Endothelial cell of umbilical vein (primary cell): ENCODE measurements around the gene GSN. TPM values are rescaled to one million over a fixed set of nuclear protein-coding genes. Genes with fewer than 3 reads are reported as not detected.

Source experiments
- BruUV-seq: library from RNA; stranded (reverse); fragments of 400-500 nt; replicated peaks from 2 replicates; lab custom pipeline; 2021; lab: Mats Ljungman, UMichigan
- CTCF ChIA-PET: fragments of 300-600, 350-600 bp; sonication (Branson Sonifier 250); formaldehyde crosslinking; loops from one replicate; lab custom pipeline; 2021; ENCODE audit warnings: antibody characterized with exemption, inconsistent platforms; lab: Charles Lee
- POLR2A ChIA-PET: fragments of 300-600, 350-600 bp; sonication (Branson Sonifier 250); formaldehyde crosslinking; loops from one replicate; lab custom pipeline; 2021; ENCODE audit warnings: antibody characterized with exemption, inconsistent platforms; lab: Charles Lee
- DNase-seq: peaks from one replicate; pipeline ENCODE4 v3.0.0-alpha.2; 2011; ENCODE audit warnings: low read depth, low spot score
- FAIRE-seq: peaks from 2 replicates; lab custom pipeline; 2011; peaks lifted over from hg19 to GRCh38; lab: Jason Lieb, UNC
- H2AFZ ChIP-seq: 2 replicates; pipeline ENCODE4 v1.6.0; 2012; ENCODE audit warnings: low read depth, low read length, control low read depth, inconsistent platforms
- H3K27ac ChIP-seq: 2 replicates; pipeline ENCODE4 v1.5.1; 2011; ENCODE audit warnings: low read depth, mild to moderate bottlenecking, control low read depth, low read length, moderate library complexity; ENCODE audit not compliant: insufficient read depth
- H3K27me3 ChIP-seq, 2 experiments: 2 replicates each; pipeline versions ENCODE4 v1.6.0 to v1.6.1; 2011; ENCODE audit warnings: low read length in 2 of 2, mixed read lengths in 1 of 2; ENCODE audit not compliant: control insufficient read depth in 2 of 2, insufficient read depth in 2 of 2
- H3K36me3 ChIP-seq, 2 experiments: 2 replicates in 1 of 2; 3 replicates in 1 of 2; pipeline ENCODE4 v1.5.1; 2011; ENCODE audit warnings: low read length in 2 of 2, mild to moderate bottlenecking in 1 of 2, moderate library complexity in 1 of 2; ENCODE audit not compliant: control insufficient read depth in 2 of 2, insufficient read depth in 2 of 2; ENCODE audit errors: extremely low read depth in 1 of 2
- H3K4me1 ChIP-seq: 3 replicates; pipeline ENCODE4 v1.5.1; 2011; ENCODE audit warnings: mild to moderate bottlenecking, low read length; ENCODE audit not compliant: control insufficient read depth, insufficient read depth; ENCODE audit errors: extremely low read depth
- H3K4me2 ChIP-seq: 2 replicates; pipeline ENCODE4 v1.6.1; 2011; ENCODE audit warnings: low read length, control low read depth, mixed read lengths; ENCODE audit not compliant: insufficient read depth
- H3K4me3 ChIP-seq, 3 experiments: fragments of 200-600 bp in 1 of 3; sonication (generic), shearing (Covaris generic) in 1 of 3; replicated peaks in 1 of 3; 2 replicates each; pipeline ENCODE4 v1.5.1; 2011 to 2016; ENCODE audit warnings: control low read depth in 3 of 3, low read length in 3 of 3, mild to moderate bottlenecking in 2 of 3, inconsistent platforms in 1 of 3, low read depth in 1 of 3, moderate library complexity in 1 of 3; ENCODE audit not compliant: insufficient read depth in 1 of 3
- H3K79me2 ChIP-seq: 2 replicates; pipeline ENCODE4 v1.6.0; 2012; ENCODE audit warnings: low read length, inconsistent platforms; ENCODE audit not compliant: control insufficient read depth, insufficient read depth
- H3K9ac ChIP-seq: replicated peaks from 2 replicates; pipeline ENCODE3; 2011; ENCODE audit warnings: low read length, control low read depth; ENCODE audit not compliant: insufficient read depth; ENCODE audit errors: extremely low read depth
- H3K9me1 ChIP-seq: replicated peaks from 3 replicates; pipeline ENCODE4 v1.6.0; 2011; ENCODE audit warnings: mild to moderate bottlenecking, low read length; ENCODE audit not compliant: control insufficient read depth, insufficient read depth; ENCODE audit errors: extremely low read depth
- H3K9me3 ChIP-seq: replicated peaks from 2 replicates; pipeline ENCODE4 v1.5.1; 2012; ENCODE audit warnings: low read length, inconsistent platforms; ENCODE audit not compliant: control insufficient read depth, insufficient read depth
- H4K20me1 ChIP-seq: replicated peaks from 2 replicates; pipeline ENCODE3; 2011; ENCODE audit warnings: mild to moderate bottlenecking, low read length; ENCODE audit not compliant: control insufficient read depth, insufficient read depth; ENCODE audit errors: extremely low read depth
- EZH2 ChIP-seq: IDR thresholded peaks from 2 replicates; pipeline ENCODE4 v1.6.1; 2012; ENCODE audit warnings: borderline replicate concordance, low read depth, mild to moderate bottlenecking, moderate library complexity, low read length, inconsistent platforms; ENCODE audit not compliant: severe bottlenecking
- FOS ChIP-seq: IDR thresholded peaks from 2 replicates; pipeline ENCODE4 v1.6.1; 2011; ENCODE audit warnings: mild to moderate bottlenecking, low read length, moderate library complexity, borderline replicate concordance; ENCODE audit not compliant: insufficient read depth
- GATA2 ChIP-seq: IDR thresholded peaks from 2 replicates; pipeline ENCODE4 v1.7.0; 2011; ENCODE audit warnings: low read depth, mild to moderate bottlenecking, moderate library complexity, mixed read lengths, low read length; ENCODE audit not compliant: insufficient read length, insufficient read depth
- JUN ChIP-seq: IDR thresholded peaks from 2 replicates; pipeline ENCODE4 v1.6.1; 2011; ENCODE audit warnings: borderline replicate concordance, low read depth; ENCODE audit not compliant: insufficient read length, insufficient read depth
- MYC ChIP-seq: IDR thresholded peaks from one replicate; pipeline ENCODE4 v1.6.1; 2011; ENCODE audit warnings: mild to moderate bottlenecking, low read depth, low read length
- POLR2A ChIP-seq: IDR thresholded peaks from 2 replicates; pipeline ENCODE4 v1.6.1; 2012; ENCODE audit warnings: low read depth, mild to moderate bottlenecking, control low read depth, low read length
- POLR2AphosphoS5 ChIP-seq: IDR thresholded peaks from 2 replicates; pipeline ENCODE4 v1.6.1; 2012; ENCODE audit warnings: low read depth, mild to moderate bottlenecking, control low read depth, low read length, moderate library complexity; ENCODE audit not compliant: insufficient read depth
- dilution Hi-C: fragments of 300-500 bp; cut with MboI; formaldehyde crosslinking; loops from one replicate; pipeline ENCODE4 v1.15.0; 2019; ENCODE audit warnings: low sequenced_read_pairs; ENCODE audit not compliant: extremely low pct_ligation_motif_present
- intact Hi-C: fragments of 100-400 bp; cut with micrococcal nuclease; formaldehyde crosslinking; loops from one replicate; pipeline ENCODE4 v1.10.0; 2022
- polyA plus RNA-seq, 4 experiments: library from polyadenylated mRNA; depleted of rRNA in 3 of 4; stranded (reverse) in 3 of 4; unstranded in 1 of 4; fragments of >200 nt; gene quantifications; 2 replicates each; pipeline versions ENCODE4 v1.2.1 to v1.2.3, GENCODE V29; 2011 to 2012; ENCODE audit warnings: missing spikeins in 1 of 4
- total RNA-seq: library from RNA; stranded (reverse); gene quantifications from 2 replicates; pipeline ENCODE4 v1.2.3, GENCODE V29; 2021
- TF ChIP-seq, protein P1 (sequence below), 2 donors: IDR thresholded peaks; 1 replicate in 1 of 2; 2 replicates in 1 of 2; pipeline ENCODE4 v1.5.1; 2011; ENCODE audit warnings: low read length in 2 of 2, mild to moderate bottlenecking in 2 of 2, moderate library complexity in 2 of 2, control low read depth in 1 of 2, inconsistent platforms in 1 of 2, low read depth in 1 of 2; ENCODE audit not compliant: insufficient read depth in 1 of 2; ENCODE audit errors: extremely low read depth in 1 of 2
- TF ChIP-seq, protein P2 (sequence below): IDR thresholded peaks from 2 replicates; pipeline ENCODE4 v1.6.1; 2011; ENCODE audit not compliant: insufficient read depth, insufficient read length

GSN gene
- total and polyA plus RNA-seq, 2 donors (not counting 3 experiments of a cell fraction or from before 2014, with no cell fraction given): 130 to 232 TPM

GRCh38 chr9:121302786-121303185 lies 34.8 kb downstream of the GSN start:
- TF ChIP-seq POLR2AphosphoS5: no peak
- TF ChIP-seq, protein P1, sequence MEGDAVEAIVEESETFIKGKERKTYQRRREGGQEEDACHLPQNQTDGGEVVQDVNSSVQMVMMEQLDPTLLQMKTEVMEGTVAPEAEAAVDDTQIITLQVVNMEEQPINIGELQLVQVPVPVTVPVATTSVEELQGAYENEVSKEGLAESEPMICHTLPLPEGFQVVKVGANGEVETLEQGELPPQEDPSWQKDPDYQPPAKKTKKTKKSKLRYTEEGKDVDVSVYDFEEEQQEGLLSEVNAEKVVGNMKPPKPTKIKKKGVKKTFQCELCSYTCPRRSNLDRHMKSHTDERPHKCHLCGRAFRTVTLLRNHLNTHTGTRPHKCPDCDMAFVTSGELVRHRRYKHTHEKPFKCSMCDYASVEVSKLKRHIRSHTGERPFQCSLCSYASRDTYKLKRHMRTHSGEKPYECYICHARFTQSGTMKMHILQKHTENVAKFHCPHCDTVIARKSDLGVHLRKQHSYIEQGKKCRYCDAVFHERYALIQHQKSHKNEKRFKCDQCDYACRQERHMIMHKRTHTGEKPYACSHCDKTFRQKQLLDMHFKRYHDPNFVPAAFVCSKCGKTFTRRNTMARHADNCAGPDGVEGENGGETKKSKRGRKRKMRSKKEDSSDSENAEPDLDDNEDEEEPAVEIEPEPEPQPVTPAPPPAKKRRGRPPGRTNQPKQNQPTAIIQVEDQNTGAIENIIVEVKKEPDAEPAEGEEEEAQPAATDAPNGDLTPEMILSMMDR (IDR thresholded peaks at IDR 0.05; ENCODE audit: extremely low read depth in 1 of 2, insufficient read depth in 1 of 2, low read depth in 1 of 2, low read length in 2 of 2): no peak
- TF ChIP-seq GATA2: no peak
- TF ChIP-seq EZH2: no peak
- no peak for TF ChIP-seq FOS
- TF ChIP-seq POLR2A: no peak
- TF ChIP-seq MYC: no peak
- TF ChIP-seq, protein P2, sequence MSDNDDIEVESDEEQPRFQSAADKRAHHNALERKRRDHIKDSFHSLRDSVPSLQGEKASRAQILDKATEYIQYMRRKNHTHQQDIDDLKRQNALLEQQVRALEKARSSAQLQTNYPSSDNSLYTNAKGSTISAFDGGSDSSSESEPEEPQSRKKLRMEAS: no peak
- no peak for TF ChIP-seq JUN
- POLR2A ChIA-PET: no interaction called here
- Histone ChIP-seq H3K9ac (no peak overlapping the region), H3K36me3 (peaks cover 2 to 20% of the 10 kb centered on the region in 2 experiments), H3K9me1 (no peaks in the 10 kb centered on the region), H4K20me1 (no peaks in the 10 kb centered on the region), H3K9me3 (no peaks in the 10 kb centered on the region), H3K4me2 (no peak overlapping the region), H3K79me2 (no peaks in the 10 kb centered on the region), H2AFZ (no peak overlapping the region), H3K4me3 (no peak overlapping the region), H3K27ac (no peak overlapping the region), H3K27me3 (no peaks in the 10 kb centered on the region), H3K4me1 (peaks cover 15% of the 10 kb centered on the region)
- FAIRE-seq (no peak), DNase-seq (no peak)
- CTCF ChIA-PET: interaction anchor here (1.8 to 2.8 kb wide), 2 partner anchors 17 to 24 kb away, joined by 6 to 12 read pairs; no protein-coding TSS in a partner anchor
- dilution Hi-C loops: no loop called here
- no TSS peak for BruUV-seq
- intact Hi-C loops: no loop called here
